NCI-H748 (cell line): Measurements from ENCODE around the gene VAMP3.

ENCODE experiments used
- DNase-seq: peaks from one replicate; lab custom pipeline; 2025; ENCODE audit not compliant: unreplicated experiment; lab: John Stamatoyannopoulos, UW

Gene VAMP3

GRCh38 chr1:7810395-7810794, 39.3 kb downstream of the VAMP3 start:
- no peak for DNase-seq

- DNase-seq: no peak
These were observed 40.4 kb downstream of the VAMP3 start for GRCh38 chr1:7811476-7811875.

- no peak for DNase-seq
These were observed 42.7 kb downstream of the VAMP3 start for GRCh38 chr1:7813677-7814373.

GRCh38 chr1:7821282-7821681, 50.2 kb downstream of the VAMP3 start:
- DNase-seq: no peak

- DNase-seq: no peak
These were observed 53.6 kb downstream of the VAMP3 start for GRCh38 chr1:7824701-7825100.

- no peak for DNase-seq
These were observed 55.3 kb downstream of the VAMP3 start for GRCh38 chr1:7826363-7826762.

GRCh38 chr1:7827126-7827955, 56.2 kb downstream of the VAMP3 start:
- DNase-seq: no peak
